IPS DF 6.9 (cell line): ENCODE measurements around the gene MAPK1IP1L.
"Not testable (repeated sequence)": the region's sequence is repeated elsewhere in the genome, so short reads cannot be mapped to it uniquely, and the experiment has no call there.

Experiments used
- DNase-seq: peaks from one replicate; pipeline ENCODE4 v3.0.0-alpha.2; 2013; ENCODE audit warnings: low read depth, low spot score
- H3K27ac ChIP-seq: one replicate; pipeline ENCODE4 v1.5.1; 2013; ENCODE audit warnings: low read length, control low read depth
- H3K27me3 ChIP-seq: 2 replicates; pipeline ENCODE4 v1.6.1; 2013; ENCODE audit warnings: mild to moderate bottlenecking, low read length; ENCODE audit not compliant: control insufficient read depth, insufficient read depth
- H3K36me3 ChIP-seq: 2 replicates; pipeline ENCODE4 v1.6.1; 2013; ENCODE audit warnings: low read length; ENCODE audit not compliant: control insufficient read depth, insufficient read depth
- H3K4me1 ChIP-seq: 2 replicates; pipeline ENCODE4 v1.6.1; 2013; ENCODE audit warnings: low read length; ENCODE audit not compliant: control insufficient read depth, insufficient read depth
- H3K4me3 ChIP-seq: 2 replicates; pipeline ENCODE4 v1.5.1; 2013; ENCODE audit warnings: mild to moderate bottlenecking, low read length
- H3K9me3 ChIP-seq: 2 replicates; pipeline ENCODE4 v1.6.1; 2013; ENCODE audit warnings: low read length, inconsistent platforms; ENCODE audit not compliant: control insufficient read depth, insufficient read depth
- WGBS: extraction: QIAGEN DNeasy Blood & Tissue Kit; methylation state at CpG from one replicate; pipeline ENCODE4 v1.1.7; 2013; ENCODE audit warnings: mixed read lengths, missing lambda C conversion rate; ENCODE audit not compliant: insufficient read length, insufficient coverage; 5-methylcytosine and 5-hydroxymethylcytosine counted together

Gene MAPK1IP1L

GRCh38 chr14:55031190-55031589 is 20.3 kb upstream of the MAPK1IP1L start:
- no peaks in the 10 kb centered on the region for H3K27me3 ChIP-seq
- peaks cover 2% of the 10 kb centered on the region; the same call in 1 of the 2 replicates for H3K36me3 ChIP-seq
- H3K9me3 ChIP-seq = no peaks in the 10 kb centered on the region
- no CpG with 5 or more reads among the region's 2 CpGs for WGBS
- no peak overlapping the region for H3K27ac ChIP-seq
- H3K4me1 ChIP-seq = no peaks in the 10 kb centered on the region
- DNase-seq = no peak
- no peak overlapping the region for H3K4me3 ChIP-seq

- not testable (repeated sequence) for H3K36me3 ChIP-seq, DNase-seq, H3K27me3 ChIP-seq, H3K4me1 ChIP-seq, H3K4me3 ChIP-seq, H3K27ac ChIP-seq, H3K9me3 ChIP-seq
Observed at GRCh38 chr14:55037995-55038394, 13.5 kb upstream of the MAPK1IP1L start.

GRCh38 chr14:55038708-55039107 is 12.7 kb upstream of the MAPK1IP1L start:
- Histone ChIP-seq H3K9me3 (no peaks in the 10 kb centered on the region), H3K36me3 (peaks cover 2% of the 10 kb centered on the region; the same call in 1 of the 2 replicates), H3K27me3 (no peaks in the 10 kb centered on the region), H3K4me1 (no peaks in the 10 kb centered on the region; the same call in 1 of the 2 replicates), H3K27ac (no peak overlapping the region), H3K4me3 (no peak overlapping the region)
- no peak for DNase-seq

- no peaks in the 10 kb centered on the region; the same call in 1 of the 2 replicates for H3K4me1 ChIP-seq
- WGBS = no CpG with 5 or more reads among the region's 5 CpGs
Observed at GRCh38 chr14:55043528-55043927, 7.9 kb upstream of the MAPK1IP1L start.

GRCh38 chr14:55045087-55045486 is 6.4 kb upstream of the MAPK1IP1L start:
- no peaks in the 10 kb centered on the region for H3K36me3 ChIP-seq
- no peaks in the 10 kb centered on the region; the same call in 1 of the 2 replicates for H3K4me1 ChIP-seq
- no peaks in the 10 kb centered on the region for H3K27me3 ChIP-seq
- no peak overlapping the region for H3K4me3 ChIP-seq
- H3K27ac ChIP-seq = no peak overlapping the region
- no peaks in the 10 kb centered on the region for H3K9me3 ChIP-seq
- DNase-seq = no peak

More at GRCh38 chr14:55043528-55043927, 7.9 kb upstream of the MAPK1IP1L start:
- no peaks in the 10 kb centered on the region for H3K9me3 ChIP-seq
- H3K36me3 ChIP-seq = no peaks in the 10 kb centered on the region
- DNase-seq = no peak
- H3K27ac ChIP-seq = no peak overlapping the region
- no peak overlapping the region for H3K4me3 ChIP-seq
- no peaks in the 10 kb centered on the region for H3K27me3 ChIP-seq

GRCh38 chr14:55047301-55048053 is 4.0 kb upstream of the MAPK1IP1L start:
- WGBS = no CpG with 5 or more reads among the region's 5 CpGs

GRCh38 chr14:55048900-55049436 is 2.5 kb upstream of the MAPK1IP1L start:
- WGBS = no CpG with 5 or more reads among the region's 2 CpGs
- no peak for DNase-seq

More at GRCh38 chr14:55047301-55048053, 4.0 kb upstream of the MAPK1IP1L start:
- H3K4me3 ChIP-seq = no peak overlapping the region
- no peak overlapping the region for H3K27ac ChIP-seq
- H3K27me3 ChIP-seq = no peaks in the 10 kb centered on the region
- no peak for DNase-seq
- H3K9me3 ChIP-seq = no peaks in the 10 kb centered on the region
- H3K4me1 ChIP-seq = no peaks in the 10 kb centered on the region
- H3K36me3 ChIP-seq = no peaks in the 10 kb centered on the region

GRCh38 chr14:55051165-55051422 is 353 bp upstream of the MAPK1IP1L start:
- no peaks in the 10 kb centered on the region for H3K27me3 ChIP-seq
- no peaks in the 10 kb centered on the region for H3K4me1 ChIP-seq
- no peaks in the 10 kb centered on the region for H3K36me3 ChIP-seq
- H3K9me3 ChIP-seq = no peaks in the 10 kb centered on the region
- DNase-seq = no peak
- no peak overlapping the region for H3K27ac ChIP-seq
- H3K4me3 ChIP-seq = peak overlapping the region; percentile 40; the same call in 1 of the 2 replicates
- WGBS = no CpG with 5 or more reads among the region's 10 CpGs

More at GRCh38 chr14:55048900-55049436, 2.5 kb upstream of the MAPK1IP1L start:
- Histone ChIP-seq H3K4me1 (no peaks in the 10 kb centered on the region), H3K27ac (no peak overlapping the region), H3K27me3 (no peaks in the 10 kb centered on the region), H3K4me3 (no peak overlapping the region), H3K9me3 (no peaks in the 10 kb centered on the region), H3K36me3 (no peaks in the 10 kb centered on the region)

- Histone ChIP-seq H3K4me3 (peak overlapping the region; percentile 93; the same call in 1 of the 2 replicates), H3K36me3 (no peaks in the 10 kb centered on the region), H3K27me3 (no peaks in the 10 kb centered on the region), H3K9me3 (no peaks in the 10 kb centered on the region), H3K4me1 (no peaks in the 10 kb centered on the region), H3K27ac (no peak overlapping the region)
- DNase-seq = no peak
- WGBS = no CpG with 5 or more reads among the region's 14 CpGs
Observed at GRCh38 chr14:55052269-55052930, 953 bp downstream of the MAPK1IP1L start.

- WGBS = no CpG with 5 or more reads among the region's 6 CpGs
- H3K27me3 ChIP-seq = no peaks in the 10 kb centered on the region
- H3K4me3 ChIP-seq = no peak overlapping the region; the same call in 1 of the 2 replicates
- no peaks in the 10 kb centered on the region for H3K9me3 ChIP-seq
- no peak for DNase-seq
- H3K4me1 ChIP-seq = no peaks in the 10 kb centered on the region
- no peaks in the 10 kb centered on the region for H3K36me3 ChIP-seq
- H3K27ac ChIP-seq = no peak overlapping the region
Observed at GRCh38 chr14:55053018-55053417, 1.6 kb downstream of the MAPK1IP1L start.
